Measurements from ENCODE around the gene PDE6H.

DNA sequence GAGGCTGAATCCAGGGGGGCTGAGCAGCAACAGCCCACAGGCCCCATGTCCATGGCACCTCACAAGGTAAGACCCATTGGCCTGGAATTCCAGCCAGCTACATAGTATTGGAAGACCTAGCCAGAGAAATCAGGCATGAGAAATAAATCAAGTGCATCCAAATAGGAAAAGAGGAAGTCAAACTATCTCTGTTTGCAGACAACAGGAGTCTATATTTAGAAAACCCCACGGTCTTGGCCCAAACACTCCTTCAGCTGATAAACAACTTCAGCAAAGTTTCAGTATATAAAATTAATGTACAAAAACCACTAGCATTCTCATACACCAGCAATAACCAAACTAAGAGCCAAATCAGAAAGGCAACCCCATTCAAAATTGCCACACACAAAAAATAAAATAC lies 16.9 kb downstream of the PDE6H start:
- TF ChIP-seq, protein P1, sequence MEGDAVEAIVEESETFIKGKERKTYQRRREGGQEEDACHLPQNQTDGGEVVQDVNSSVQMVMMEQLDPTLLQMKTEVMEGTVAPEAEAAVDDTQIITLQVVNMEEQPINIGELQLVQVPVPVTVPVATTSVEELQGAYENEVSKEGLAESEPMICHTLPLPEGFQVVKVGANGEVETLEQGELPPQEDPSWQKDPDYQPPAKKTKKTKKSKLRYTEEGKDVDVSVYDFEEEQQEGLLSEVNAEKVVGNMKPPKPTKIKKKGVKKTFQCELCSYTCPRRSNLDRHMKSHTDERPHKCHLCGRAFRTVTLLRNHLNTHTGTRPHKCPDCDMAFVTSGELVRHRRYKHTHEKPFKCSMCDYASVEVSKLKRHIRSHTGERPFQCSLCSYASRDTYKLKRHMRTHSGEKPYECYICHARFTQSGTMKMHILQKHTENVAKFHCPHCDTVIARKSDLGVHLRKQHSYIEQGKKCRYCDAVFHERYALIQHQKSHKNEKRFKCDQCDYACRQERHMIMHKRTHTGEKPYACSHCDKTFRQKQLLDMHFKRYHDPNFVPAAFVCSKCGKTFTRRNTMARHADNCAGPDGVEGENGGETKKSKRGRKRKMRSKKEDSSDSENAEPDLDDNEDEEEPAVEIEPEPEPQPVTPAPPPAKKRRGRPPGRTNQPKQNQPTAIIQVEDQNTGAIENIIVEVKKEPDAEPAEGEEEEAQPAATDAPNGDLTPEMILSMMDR (IDR thresholded peaks at IDR 0.05), result no peak
- TF ChIP-seq POLR2A (IDR thresholded peaks at IDR 0.05; ENCODE audit: low read length) (no peak), CHD2 (IDR thresholded peaks at IDR 0.05; ENCODE audit: low read length, partially characterized antibody) (no peak), RCOR1 (IDR thresholded peaks at IDR 0.05; ENCODE audit: low read depth, low read length) (no peak), POLR2AphosphoS2 (conservative IDR thresholded peaks at IDR 0.05; ENCODE audit: low read length) (no peak), TFCP2L1 (CRISPR knock-in tag; IDR thresholded peaks at IDR 0.05) (no peak), EP300 (IDR thresholded peaks at IDR 0.05) (no peak)
- TF ChIP-seq, protein P2, sequence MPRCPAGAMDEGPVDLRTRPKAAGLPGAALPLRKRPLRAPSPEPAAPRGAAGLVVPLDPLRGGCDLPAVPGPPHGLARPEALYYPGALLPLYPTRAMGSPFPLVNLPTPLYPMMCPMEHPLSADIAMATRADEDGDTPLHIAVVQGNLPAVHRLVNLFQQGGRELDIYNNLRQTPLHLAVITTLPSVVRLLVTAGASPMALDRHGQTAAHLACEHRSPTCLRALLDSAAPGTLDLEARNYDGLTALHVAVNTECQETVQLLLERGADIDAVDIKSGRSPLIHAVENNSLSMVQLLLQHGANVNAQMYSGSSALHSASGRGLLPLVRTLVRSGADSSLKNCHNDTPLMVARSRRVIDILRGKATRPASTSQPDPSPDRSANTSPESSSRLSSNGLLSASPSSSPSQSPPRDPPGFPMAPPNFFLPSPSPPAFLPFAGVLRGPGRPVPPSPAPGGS (IDR thresholded peaks at IDR 0.05), result no peak
- TF ChIP-seq, protein P3, sequence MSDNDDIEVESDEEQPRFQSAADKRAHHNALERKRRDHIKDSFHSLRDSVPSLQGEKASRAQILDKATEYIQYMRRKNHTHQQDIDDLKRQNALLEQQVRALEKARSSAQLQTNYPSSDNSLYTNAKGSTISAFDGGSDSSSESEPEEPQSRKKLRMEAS (IDR thresholded peaks at IDR 0.05), result no peak

Data from A549 (cell line).